Urinary bladder (tissue), 4 donors: ENCODE results near the gene CNOT6. TPM values are rescaled to one million over a fixed set of nuclear protein-coding genes. Genes with fewer than 3 reads are reported as not detected.
"Not testable (repeated sequence)": the region's sequence is repeated elsewhere in the genome, so short reads cannot be mapped to it uniquely, and the experiment has no call there.

ENCODE experiments used
- DNase-seq: peaks from one replicate; pipeline ENCODE4 v3.0.0-alpha.2; 2015; ENCODE audit errors: extremely low spot score
- H3K27ac ChIP-seq: one replicate; pipeline ENCODE4 v1.5.1; 2013; ENCODE audit warnings: low read depth, mild to moderate bottlenecking, moderate library complexity
- H3K36me3 ChIP-seq: one replicate; pipeline ENCODE4 v1.6.1; 2013; ENCODE audit warnings: mild to moderate bottlenecking, moderate library complexity; ENCODE audit not compliant: insufficient read depth
- H3K4me1 ChIP-seq: one replicate; pipeline ENCODE4 v1.6.1; 2013; ENCODE audit warnings: mild to moderate bottlenecking, moderate library complexity; ENCODE audit not compliant: insufficient read depth
- H3K4me3 ChIP-seq: one replicate; pipeline ENCODE4 v1.5.1; 2013; ENCODE audit warnings: low read depth, low read length
- WGBS: extraction: QIAGEN DNeasy Blood & Tissue Kit; methylation state at CpG from one replicate; pipeline ENCODE4 v1.1.7; 2013; 5-methylcytosine and 5-hydroxymethylcytosine counted together
- polyA plus RNA-seq: library from polyadenylated mRNA; stranded (reverse); fragments of 200-250 nt; gene quantifications from one replicate; pipeline ENCODE4 v1.2.3, GENCODE V29; 2013
- total RNA-seq: library from RNA; depleted of rRNA; stranded (reverse); fragments of >200 nt; gene quantifications from one replicate; pipeline ENCODE4 v1.2.3, GENCODE V29; 2014
- donor health status: healthy with polysubstance abuse.
- donor health status: healthy.

CNOT6 gene
- total and polyA plus RNA-seq, 2 donors = 9.4 to 35.4 TPM

DNA sequence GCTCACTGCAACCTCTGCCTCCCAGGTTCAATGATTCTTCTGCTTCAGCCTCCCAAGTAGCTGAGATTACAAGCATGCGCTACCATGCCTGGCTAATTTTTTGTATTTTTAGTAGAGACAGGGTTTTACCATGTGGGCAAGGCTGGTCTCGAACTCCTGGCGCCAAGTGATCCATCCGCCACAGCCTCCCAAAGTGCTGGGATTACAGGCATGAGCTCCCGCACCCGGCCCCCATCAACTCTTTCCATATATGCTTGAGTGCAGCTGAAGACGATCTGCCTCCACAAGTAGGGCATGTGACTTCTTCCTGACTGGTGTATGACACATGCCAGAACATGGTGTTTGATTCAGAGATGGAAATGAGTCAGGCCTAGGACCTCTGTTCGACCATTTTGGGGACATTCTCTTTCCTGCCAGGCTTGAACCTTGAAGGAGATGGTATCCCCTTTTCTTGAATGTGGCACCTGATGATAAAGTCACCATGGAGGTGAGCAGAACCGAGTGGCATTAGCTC is 7.5 kb upstream of the CNOT6 start:
- WGBS = 95% methylated on average over 9 of the region's 9 CpGs
- Histone ChIP-seq H3K4me1 (no peaks in the 10 kb centered on the region), H3K36me3 (no peaks in the 10 kb centered on the region), H3K4me3 (no peak overlapping the region), H3K27ac (no peak overlapping the region)
- DNase-seq = no peak

DNA sequence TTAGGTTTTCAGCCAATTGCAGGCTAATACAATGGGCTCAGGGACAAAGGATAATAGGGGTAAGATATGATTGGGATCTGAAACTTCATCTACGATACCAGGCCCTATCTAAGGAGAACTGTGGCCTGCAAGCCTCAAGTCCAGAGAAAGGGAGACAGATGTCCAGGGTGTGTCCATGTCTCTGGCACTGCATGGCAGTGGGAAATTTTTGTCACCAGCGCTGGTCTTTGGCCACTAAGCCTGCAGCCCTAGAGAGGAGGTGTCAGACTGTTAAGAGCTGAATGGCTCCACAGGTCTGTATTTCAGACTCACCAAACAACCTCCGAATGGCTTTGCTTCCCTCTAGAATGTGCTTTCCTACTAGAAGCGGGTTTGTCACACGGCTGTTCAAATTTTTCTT is 6.6 kb upstream of the CNOT6 start:
- Histone ChIP-seq H3K36me3 (no peaks in the 10 kb centered on the region), H3K27ac (no peak overlapping the region), H3K4me1 (no peaks in the 10 kb centered on the region), H3K4me3 (no peak overlapping the region)
- DNase-seq = no peak
- 97% methylated on average over 5 of the region's 5 CpGs for WGBS

DNA sequence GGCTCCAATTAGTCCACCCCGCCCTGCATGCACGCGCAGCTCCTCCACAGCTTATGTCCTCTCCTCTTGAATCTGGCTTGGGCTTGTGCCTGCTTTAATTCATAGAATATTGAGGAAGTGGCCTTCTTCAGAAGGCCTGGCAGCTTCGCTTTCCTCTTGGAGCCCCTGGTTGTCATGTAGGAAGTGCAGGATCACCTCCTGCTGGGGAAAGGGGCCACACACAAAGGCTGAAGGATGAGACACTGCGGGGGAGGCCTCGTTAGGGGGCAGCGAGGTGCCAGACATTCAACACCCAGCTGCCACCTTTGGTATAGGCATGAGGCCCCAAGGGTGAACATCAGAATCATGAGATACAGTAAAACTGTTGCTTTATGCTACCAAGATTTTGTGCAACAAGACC is 2.7 kb upstream of the CNOT6 start:
- Histone ChIP-seq H3K4me1 (no peaks in the 10 kb centered on the region), H3K36me3 (no peaks in the 10 kb centered on the region), H3K27ac (no peak overlapping the region), H3K4me3 (no peak overlapping the region)
- 64% methylated on average over 7 of the region's 7 CpGs for WGBS
- no peak for DNase-seq

DNA sequence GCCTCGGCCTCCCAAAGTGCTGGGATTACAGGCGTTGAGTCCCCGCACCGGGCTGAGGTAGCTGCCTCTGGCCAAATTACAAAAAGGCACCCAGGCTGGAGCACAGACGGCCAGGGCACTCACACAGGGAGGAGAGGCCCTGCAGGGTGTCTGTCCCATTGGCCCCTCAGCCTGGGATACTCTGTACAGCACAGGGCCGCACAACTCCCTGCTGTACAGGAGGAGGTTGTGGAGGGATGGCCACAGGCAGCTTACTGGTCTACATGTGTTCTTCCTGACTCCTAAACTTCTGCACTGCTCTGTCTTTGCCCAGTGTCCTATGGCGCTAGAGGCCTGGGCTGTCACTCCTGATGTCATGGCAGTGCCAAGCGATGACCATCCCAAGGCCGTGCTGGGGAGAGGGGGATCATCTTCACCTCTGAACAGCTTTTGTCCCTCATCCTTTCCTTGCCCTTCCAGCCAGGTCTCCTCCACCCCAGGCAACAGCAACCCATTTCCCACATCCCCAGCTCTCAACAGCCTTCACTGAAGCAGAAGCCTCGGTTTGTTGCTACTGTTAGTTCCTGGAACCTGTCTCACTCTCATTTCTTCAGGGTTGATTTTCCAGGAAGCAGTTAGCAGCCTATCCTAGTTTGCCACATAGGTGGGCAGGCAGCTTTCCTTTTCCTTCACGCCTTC is 1.8 kb upstream of the CNOT6 start:
- no peaks in the 10 kb centered on the region for H3K36me3 ChIP-seq
- no peak overlapping the region for H3K4me3 ChIP-seq
- no peaks in the 10 kb centered on the region for H3K4me1 ChIP-seq
- H3K27ac ChIP-seq = no peak overlapping the region
- WGBS = 93% methylated on average over 11 of the region's 11 CpGs
- no peak for DNase-seq

DNA sequence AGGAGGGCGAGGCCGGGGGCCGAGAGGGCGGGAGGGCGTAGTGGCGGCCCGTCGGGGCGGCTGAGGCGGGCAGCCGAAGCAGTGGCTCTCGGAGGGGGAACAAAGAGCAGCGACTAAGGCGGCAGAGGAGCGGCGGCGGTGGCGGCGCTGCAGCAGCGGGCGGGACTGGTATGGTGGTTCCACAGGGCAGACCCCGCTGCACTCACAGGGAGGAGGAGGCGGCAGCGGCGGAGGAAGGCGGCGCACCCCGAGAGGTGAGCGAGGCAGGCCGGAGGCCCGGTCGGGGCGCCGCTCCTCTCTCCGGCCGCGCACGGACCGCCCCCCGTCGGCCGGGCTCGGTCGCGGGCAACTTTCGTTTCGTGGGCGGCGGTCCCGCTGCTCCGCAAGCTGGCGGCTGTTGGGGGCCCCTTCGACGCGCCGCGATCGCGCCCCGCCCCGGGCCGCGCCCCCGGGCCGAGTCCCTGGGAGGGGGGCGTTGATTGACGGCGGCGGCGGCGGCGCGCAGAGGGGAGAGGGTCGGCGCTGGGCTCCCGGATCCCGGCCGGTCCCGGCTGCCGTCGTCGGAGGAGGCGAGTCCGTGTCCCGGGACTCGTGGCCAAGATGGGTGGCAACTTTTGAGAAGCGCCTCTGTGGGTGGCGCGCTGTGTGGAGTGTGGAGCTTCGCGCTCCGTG is 467 bp downstream of the CNOT6 start:
- Histone ChIP-seq H3K4me3 (peak overlapping the region; percentile 99), H3K36me3 (no peaks in the 10 kb centered on the region), H3K4me1 (no peaks in the 10 kb centered on the region), H3K27ac (peak overlapping the region; percentile 96)
- no peak for DNase-seq
- under 1% methylated on average over 92 of the region's 92 CpGs for WGBS

DNA sequence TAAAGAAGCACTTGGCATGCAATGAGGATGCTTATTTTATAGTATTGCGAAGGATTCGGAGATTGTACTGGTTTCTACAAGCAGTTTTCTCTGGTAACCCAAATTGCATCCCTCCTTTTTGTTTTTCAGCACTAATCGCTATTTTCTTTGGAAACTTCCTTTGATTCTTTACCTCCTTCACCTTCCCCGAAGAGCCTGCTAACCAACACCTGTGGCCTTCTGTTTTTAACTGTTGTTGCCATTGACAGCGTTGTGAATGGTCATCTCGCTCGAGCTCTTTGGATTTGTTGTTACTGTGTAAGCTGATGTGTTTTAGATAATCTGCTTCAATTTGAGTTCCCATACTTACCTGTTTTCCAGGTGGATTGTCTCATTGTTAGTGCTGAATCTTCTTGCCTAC is 1.1 kb downstream of the CNOT6 start:
- Histone ChIP-seq H3K4me1 (no peaks in the 10 kb centered on the region), H3K27ac (peak overlapping the region; percentile 96), H3K4me3 (peak overlapping the region; percentile 99), H3K36me3 (no peaks in the 10 kb centered on the region)
- WGBS = 14% methylated on average over 7 of the region's 7 CpGs
- DNase-seq = no peak

DNA sequence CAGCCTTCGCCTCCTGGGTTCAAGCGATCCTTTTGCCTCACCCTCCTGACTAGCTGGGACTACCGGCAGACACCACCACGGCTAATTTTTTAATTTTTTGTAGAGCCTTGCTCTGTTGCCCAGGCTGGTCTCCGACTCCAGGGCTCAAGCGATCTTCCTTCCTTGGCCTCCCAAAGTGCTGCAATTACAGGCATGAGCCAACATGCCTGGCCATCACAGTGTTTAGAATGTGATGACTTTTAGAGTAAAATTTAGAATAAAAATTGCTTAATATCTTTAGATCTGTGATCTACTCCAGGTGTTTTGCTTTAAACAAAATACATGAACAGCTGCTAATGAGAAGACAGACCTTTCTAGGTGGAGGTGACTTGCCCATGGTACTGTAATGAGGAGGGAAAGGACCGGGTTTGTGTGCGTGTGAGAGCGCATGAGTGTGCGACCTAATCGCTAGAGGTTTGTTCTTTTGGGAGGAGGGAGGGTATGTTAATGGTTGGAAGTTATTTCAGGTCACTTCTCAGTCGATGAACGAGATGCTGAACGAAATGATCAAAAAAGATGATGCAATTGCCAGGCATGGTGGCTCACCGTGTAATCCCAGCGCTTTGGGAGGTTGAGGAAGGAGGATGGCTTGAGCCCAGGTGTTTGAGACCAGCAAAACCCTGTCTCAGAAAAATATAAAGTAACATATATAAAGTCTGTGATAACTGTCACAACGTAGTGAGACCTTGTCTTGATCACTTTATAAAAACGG is 2.0 kb downstream of the CNOT6 start:
- no peaks in the 10 kb centered on the region for H3K36me3 ChIP-seq
- no peak overlapping the region for H3K4me3 ChIP-seq
- DNase-seq = no peak
- H3K27ac ChIP-seq = no peak overlapping the region
- 82% methylated on average over 18 of the region's 18 CpGs for WGBS
- H3K4me1 ChIP-seq = no peaks in the 10 kb centered on the region

DNA sequence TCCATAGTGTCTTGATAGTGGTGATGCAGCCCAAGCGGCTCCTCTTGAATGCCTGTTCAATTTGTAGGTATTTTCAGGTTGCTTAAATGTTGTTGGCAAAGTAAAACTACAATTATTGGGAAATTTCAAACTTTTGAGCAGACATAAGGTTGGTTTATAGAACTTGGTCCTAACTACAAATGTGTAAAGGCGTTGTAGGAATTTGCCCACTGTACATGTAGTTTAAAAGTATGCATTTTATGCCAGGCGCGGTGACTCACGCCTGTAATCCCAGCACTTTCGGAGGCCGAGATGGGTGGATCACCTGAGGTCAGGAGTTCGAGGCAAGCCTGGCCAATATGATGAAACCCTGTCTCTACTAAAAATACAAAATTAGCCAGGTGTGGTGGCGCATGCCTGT is 2.6 kb downstream of the CNOT6 start:
- 88% methylated on average over 9 of the region's 9 CpGs for WGBS
- not testable (repeated sequence) for DNase-seq, H3K36me3 ChIP-seq, H3K4me1 ChIP-seq, H3K4me3 ChIP-seq, H3K27ac ChIP-seq

DNA sequence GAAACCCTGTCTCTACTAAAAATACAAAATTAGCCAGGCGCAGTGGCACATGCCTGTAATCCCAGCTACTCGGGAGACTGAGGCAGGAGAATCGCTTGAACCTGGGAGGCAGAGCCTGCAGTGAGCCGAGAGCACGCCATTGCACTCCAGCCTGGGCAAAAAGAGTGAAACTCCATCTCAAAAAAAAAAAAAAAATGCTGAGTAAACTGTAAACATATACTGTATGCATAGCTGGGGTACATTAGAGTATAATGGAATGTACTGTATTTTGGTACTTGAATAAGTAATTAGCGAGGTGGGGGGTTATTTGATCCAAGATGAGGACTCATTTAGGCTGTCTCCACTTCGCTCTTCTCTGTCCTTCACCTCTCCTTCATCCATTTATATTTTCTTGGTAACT is 3.7 kb downstream of the CNOT6 start:
- DNase-seq, H3K4me1 ChIP-seq, H3K4me3 ChIP-seq, H3K36me3 ChIP-seq, H3K27ac ChIP-seq: not testable (repeated sequence)
- WGBS = 82% methylated on average over 7 of the region's 7 CpGs

DNA sequence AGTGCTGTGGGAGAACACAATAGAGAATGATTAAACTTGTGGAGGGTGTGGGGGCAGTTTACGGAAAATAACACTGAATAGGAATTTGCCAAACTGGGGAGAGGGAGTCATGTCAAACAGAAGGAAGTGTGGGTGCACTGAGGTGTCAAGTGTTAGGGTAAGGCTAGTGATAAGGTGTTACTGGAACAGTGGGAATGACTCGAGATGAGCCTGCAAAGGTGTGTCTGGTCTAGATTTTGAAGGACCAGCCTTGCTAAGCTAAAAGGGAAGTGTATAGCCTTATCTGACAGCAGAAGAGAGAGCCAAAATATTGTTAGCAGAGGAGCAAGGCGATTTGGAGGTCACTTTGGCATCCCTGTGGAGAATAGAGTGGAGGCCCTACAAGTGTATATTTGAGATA is 4.2 kb downstream of the CNOT6 start:
- no peak for DNase-seq
- Histone ChIP-seq H3K4me1 (no peaks in the 10 kb centered on the region), H3K4me3 (no peak overlapping the region), H3K36me3 (no peaks in the 10 kb centered on the region), H3K27ac (no peak overlapping the region)
- 90% methylated on average over 3 of the region's 3 CpGs for WGBS

DNA sequence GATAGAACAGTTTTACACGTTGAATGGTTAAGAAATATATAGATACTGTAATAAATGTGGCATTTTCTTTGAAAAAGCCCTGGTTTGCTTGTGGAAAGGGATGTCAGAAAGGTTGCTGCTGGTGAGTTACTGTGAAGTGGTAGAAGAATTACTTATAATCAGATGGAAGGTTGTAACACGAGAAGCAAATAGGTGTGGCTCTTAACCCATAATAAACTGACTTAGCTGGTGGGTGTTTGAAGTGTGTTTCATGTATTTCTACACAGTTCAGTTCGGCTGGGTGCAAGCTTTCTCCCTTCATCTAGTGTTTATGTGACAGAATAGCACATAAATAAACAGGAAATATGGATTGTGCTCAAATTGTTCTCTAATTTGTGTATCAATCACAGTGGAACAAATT is 5.5 kb downstream of the CNOT6 start:
- no peaks in the 10 kb centered on the region for H3K4me1 ChIP-seq
- H3K27ac ChIP-seq = no peak overlapping the region
- H3K36me3 ChIP-seq = no peaks in the 10 kb centered on the region
- WGBS = 42% methylated on average over 3 of the region's 3 CpGs
- no peak for DNase-seq
- no peak overlapping the region for H3K4me3 ChIP-seq

DNA sequence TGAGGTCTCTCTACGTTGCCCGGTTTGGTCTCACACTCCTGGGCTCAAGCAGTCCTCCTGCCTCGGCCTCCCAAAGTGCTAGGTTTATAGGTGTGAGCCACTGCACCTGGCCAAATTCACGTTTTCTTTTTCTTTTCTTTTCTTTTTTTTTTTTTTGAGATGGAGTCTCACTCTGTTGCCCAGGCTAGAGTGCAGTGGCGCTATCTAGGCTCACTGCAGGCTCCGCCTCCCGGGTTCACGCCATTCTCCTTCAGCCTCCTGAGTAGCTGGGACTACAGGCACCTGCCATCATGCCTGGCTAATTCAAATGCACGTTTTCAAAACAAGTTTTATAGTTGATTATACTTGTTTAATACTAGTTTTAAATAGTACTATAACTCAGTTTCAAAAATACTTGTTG is 6.1 kb downstream of the CNOT6 start:
- not testable (repeated sequence) for H3K4me3 ChIP-seq, H3K36me3 ChIP-seq, DNase-seq, H3K27ac ChIP-seq, H3K4me1 ChIP-seq
- 93% methylated on average over 9 of the region's 9 CpGs for WGBS

DNA sequence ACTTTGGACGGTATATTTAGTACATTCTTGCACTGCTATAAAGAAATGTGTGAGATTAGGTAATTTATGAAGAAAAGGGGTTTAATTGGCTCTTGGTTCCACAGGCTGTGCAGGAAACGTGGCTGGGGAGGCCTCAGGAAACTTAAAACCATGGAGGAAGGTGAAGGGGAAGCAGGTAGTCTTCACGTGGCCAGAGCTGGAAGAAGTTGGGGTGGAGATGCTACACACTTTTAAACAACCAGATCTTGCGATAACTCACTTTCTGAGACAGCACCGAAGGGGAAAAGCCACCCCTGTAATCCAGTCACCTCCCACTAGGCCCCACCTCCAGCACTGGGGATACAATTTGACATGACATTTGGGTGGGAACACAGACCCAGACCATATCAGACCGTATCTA is 13.5 kb downstream of the CNOT6 start:
- DNase-seq = no peak
- Histone ChIP-seq H3K4me3 (no peak overlapping the region), H3K36me3 (no peaks in the 10 kb centered on the region), H3K27ac (no peak overlapping the region), H3K4me1 (no peaks in the 10 kb centered on the region)
- WGBS = 81% methylated on average over 6 of the region's 6 CpGs

DNA sequence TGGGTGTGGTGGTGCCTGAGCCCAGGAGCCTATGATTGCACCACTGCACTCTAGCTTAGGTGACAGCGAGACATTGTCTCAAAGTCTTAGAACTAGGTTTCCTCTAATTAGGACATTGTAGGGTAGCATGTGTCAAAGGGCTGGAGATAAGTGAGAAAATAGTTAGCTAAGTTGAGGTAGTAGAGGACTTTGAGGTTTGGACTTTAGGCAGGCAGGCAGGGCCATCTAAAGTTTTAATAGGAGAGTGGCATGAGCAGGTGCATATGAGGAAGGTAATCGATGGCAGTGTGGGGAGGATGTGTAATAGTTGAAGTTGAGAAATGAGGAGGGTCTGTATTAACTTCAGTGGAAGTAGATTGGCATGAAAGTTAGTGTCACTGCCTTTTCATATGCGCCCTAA is 21.1 kb downstream of the CNOT6 start:
- Histone ChIP-seq H3K27ac (no peak overlapping the region), H3K4me1 (no peaks in the 10 kb centered on the region), H3K4me3 (no peak overlapping the region), H3K36me3 (no peaks in the 10 kb centered on the region)
- 97% methylated on average over 3 of the region's 3 CpGs for WGBS
- DNase-seq = no peak
